ENCODE results near the gene PIGS.
"Not testable (repeated sequence)": the region's sequence is repeated elsewhere in the genome, so short reads cannot be mapped to it uniquely, and the experiment has no call there.

PIGS gene

GRCh38 chr17:28528327-28529012 is 42.9 kb downstream of the PIGS start:
- DNase-seq, result no peak

GRCh38 chr17:28527859-28528258 is 43.5 kb downstream of the PIGS start:
- DNase-seq, result no peak

DNA sequence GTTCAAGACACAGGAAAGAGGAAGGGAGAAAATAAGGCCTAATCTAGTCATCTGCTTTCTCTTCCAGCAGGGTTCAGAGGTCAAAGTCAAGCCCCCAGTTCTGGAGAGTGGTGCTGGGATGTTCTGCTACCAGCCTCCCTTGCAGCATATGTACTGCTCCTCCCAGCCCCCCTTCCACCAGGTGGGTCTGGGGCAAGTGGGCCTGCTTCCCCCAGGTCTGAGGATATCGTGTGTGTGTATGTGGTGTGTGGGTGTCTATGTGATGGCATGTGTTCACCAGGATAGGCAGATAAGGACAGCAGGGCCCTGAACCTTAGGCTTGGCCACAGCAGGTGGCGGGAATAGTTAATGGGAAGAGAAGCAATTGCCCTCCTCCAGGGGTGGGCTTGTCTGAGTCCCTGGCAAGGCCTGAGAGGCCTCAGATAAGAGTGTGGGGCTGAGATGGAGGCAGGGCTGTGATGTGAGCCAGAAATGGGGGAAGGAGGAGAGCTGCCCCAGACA is 44.1 kb downstream of the PIGS start:
- no peak for DNase-seq

- DNase-seq, result no peak
These were observed 44.9 kb downstream of the PIGS start for GRCh38 chr17:28526381-28526780.

DNA sequence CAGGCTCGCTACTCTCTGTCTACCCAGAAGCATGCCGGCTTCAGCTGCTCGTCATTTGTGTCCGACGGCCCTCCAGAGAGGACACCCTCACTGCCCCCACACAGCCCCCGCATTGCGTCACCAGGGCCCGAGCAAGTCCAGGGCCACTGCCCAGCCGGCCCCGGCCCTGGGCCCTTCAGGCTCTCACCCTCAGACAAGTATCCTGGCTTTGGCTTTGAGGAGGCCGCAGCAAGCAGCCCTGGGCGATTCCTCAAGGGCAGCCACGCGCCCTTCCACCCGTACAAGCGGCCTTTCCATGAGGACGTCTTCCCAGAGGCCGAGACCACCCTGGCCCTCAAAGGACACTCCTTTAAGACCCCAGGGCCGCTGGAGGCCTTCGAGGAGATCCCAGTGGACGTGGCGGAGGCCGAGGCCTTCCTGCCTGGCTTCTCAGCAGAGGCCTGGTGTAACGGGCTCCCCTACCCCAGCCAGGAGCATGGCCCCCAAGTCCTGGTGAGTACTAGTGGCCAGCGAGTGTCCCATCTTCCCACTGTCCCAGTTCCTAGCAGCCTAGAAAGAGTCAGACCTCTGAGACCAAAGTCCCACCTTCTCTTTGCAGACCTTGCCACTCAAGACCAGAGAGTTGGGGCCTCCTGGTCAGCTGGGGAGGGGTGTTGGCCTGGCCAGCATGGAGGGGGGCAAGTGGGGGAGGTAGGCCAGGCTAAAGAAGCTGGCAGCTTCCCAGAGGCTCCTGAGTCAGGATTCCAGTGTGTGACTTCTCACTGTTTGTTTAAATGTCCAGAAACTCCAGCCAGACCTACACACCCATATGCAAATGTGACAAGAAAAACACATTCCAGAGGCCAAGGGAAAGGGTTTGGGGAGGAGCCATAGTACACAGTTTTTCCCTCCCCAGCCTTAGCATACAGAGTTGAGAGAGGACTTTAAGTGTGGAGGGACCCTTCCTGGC is 46.6 kb downstream of the PIGS start:
- no peak for DNase-seq

DNA sequence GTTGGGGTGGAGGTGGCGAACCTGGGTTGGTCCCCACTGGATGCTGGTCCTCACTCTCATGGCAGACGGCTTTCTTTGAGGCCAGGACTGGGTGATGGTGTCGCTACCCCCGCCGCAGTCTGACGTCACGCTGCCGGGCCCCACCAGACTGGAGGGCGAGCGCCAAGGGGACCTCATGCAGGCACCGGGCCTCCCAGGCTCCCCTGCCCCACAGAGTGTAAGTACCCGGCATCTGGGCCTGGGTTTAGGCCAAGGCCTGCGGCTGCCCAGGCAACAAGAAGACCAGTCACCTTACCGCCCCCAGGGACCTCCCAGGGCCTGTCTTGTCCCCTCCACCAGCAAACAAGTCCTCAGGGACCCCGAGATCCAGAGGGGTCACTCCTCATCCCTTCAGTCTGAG is 47.4 kb downstream of the PIGS start:
- no peak for DNase-seq

DNA sequence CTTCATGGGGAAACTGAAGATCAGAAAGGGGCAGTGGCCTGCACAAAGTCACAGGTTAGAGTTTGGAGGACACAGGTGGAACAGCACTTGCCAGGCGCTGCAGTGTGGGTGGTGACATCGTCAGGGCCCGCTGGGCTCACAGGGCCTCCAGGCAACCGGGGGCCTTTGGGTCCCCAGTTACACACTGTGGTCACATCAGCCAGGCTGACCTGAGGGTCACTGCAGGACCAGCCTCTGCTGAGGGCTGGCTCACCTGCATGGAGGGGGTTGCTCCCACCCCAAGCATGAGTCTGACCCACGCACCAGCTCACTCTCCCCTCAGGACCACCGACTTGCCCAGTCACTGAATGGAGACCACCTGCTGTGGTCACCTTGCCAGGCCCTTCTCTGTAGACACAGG is 48.1 kb downstream of the PIGS start:
- no peak for DNase-seq

GRCh38 chr17:28522281-28522680 is 49.0 kb downstream of the PIGS start:
- DNase-seq, result not testable (repeated sequence)

- no peak for DNase-seq
These were observed 49.8 kb downstream of the PIGS start for GRCh38 chr17:28521311-28522085.

DNA sequence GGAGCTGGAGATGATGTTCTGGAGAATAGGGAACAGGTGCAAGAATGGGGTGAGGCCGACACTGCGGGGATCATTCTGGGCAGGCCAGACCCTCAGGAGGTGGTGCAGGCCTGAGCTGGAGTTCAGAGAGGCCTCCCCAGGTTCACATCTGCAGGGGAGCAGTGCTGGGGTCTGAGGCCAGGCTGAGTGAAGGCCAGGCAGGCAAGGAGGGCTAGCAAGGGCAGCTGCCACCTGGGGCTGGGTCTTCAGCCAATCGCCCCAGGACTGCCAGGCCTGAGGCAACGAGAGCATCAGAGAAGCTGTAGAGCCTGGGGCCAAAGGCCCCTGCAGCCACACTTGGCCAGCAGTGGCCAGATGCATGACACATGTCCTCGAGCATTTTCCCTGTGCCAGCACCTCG is 50.6 kb downstream of the PIGS start:
- no peak for DNase-seq

DNA sequence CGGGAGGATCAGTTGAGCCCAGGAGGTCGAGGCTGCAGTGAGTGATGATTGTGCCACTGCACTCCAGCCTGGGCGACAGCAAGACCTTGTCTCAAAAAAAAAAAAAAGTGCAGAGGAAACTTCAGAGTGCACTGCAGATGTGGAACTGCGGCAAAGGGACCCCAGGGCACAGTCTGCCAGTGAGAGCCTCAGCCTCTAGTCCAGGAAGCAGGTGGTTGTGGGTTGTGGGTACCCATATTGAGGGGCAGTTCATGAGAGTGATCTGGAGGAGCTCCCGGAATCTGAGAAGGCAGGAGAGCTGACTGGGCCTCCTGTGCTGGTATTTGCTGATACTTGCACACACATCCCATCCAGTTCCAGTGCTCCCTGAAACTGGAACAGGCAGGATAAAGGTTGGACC is 52.1 kb downstream of the PIGS start:
- DNase-seq, result no peak

- DNase-seq, result no peak
These were observed 52.7 kb downstream of the PIGS start for GRCh38 chr17:28518578-28518977.

GRCh38 chr17:28518132-28518531 is 53.2 kb downstream of the PIGS start:
- DNase-seq, result no peak

DNA sequence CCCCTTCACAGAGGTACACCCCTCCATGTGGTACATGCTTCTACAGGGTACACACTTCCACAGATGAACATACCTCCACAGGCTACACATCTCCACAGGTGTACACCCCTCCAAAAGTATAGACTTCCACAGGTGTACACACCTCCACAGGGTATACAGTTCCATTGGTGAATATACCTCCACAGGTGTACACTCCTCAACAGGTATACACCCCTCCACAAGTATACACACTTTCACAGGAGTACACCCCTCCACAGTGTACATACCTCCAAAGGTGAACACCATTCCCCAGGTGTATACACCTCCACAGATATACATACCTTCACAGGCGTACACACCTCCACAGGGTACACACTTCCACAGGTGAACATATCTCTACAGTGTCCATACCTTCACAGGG is 55.8 kb downstream of the PIGS start:
- DNase-seq, result no peak

DNA sequence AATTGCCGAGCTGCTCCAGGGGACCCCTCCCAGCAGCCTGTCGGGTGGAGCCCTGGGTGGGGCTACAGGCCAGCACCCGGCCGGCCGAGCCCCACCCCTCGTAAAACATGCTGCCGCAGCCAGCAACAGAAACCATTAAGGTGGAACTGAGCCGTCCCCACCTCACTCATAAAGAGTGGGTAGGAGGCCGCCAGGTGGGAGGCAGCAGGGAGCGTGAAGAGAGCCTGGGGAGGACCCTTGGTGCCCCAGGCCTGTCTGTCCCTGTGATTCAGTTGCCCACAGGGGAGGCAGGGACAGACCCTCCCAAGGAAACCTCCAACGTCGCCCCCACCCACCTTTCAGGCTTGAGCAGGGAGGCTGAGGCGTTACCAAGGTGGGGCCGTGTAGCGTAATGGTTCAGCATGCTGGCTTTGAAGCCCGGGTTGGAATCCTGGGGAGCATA is 56.7 kb downstream of the PIGS start:
- DNase-seq, result no peak

DNA sequence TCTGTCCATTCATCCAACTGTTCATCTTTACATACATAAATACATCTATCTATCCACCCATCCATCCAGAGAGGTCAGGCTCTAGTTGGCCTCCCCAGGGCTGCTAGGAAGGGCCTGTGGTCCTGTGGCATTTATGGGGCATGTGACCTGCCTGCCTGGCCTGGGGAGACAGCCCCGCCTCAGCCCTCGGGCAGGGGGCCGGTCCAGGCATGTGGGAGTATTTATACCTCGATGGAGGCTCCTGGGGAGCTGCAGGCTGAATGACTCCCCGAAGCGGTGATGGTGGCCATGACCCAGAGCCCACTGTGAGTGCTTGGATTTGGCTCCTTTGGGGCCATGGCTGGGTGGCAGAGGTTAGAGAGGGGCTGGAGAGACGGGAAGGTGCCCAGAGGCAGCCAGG is 57.8 kb downstream of the PIGS start:
- no peak for DNase-seq

- DNase-seq, result no peak
These were observed 59.4 kb downstream of the PIGS start for GRCh38 chr17:28511858-28512461.

DNA sequence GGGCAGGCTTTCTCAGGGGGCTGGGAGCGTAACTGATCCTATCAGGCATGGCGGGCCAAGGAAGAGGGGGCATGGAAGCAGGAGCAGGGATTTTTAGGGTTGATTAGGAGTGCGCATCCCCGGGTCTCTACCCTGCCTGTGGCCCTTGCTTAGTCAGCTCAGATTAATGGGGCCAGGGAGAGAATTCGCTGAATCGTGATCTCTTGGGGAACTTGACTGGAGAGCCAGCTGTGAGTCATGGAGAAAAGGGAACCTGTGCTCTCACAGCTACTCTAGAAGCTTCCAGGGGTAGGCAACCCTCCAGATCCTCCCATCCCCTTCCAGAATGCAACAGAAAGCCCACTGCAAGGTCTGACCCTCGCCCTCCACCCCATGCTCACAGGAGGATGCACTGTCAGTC is 61.5 kb downstream of the PIGS start:
- DNase-seq, result no peak

DNA sequence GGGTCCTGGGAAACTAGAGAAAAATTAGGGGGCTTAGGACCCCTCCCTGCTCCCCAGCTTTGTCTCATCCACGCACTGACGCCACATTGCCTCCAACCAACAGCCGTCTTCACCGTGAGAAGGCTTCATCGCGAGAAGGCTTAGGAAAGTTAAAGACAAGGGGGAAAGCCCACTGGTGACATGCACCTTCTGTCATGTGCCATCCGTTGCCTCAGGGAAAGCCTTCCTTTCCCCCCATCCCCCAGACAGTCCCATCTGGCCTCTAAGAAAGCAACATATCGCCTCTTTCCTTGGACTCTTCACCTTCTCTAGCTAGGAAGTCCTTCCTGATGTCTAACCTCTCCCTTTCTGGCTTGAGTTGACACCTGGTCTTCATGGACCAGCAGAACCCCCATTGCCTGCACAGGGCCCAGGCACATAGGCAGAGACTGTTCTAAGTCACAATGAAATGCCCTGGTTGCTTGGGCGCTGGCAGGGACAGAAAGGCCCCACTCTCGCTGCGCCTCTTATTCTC is 63.1 kb downstream of the PIGS start:
- DNase-seq, result no peak

DNA sequence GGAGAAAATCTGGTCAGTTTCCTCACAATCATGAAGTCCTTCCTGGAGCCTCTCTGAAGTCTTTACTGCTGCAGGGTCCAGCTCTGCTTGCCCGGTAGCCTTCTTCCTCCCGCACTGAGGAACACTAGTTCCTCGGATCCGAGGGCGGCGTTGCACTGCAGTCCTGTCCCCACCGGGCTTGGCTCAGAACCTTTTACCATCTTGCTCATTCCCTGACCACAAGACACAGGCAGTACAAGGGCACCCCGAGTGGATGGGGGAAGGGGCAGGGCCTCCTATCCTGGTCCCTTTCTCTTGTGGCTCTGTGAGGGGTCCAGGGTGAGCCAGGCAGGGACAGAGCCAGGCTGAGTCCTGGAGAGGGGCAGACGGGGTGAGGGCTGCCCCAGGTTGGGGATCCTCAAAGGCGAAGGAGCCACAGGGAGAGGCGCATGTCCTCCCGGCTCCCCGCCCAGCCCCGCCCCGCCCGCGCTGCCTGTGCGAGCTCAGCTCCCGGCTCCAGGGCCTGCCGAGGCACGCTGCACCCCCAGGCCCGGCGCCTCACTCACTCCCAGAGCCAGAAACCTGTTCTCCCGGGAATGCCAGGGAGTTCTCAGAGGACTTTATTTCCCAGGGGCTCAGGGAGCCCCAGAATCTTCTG is 63.6 kb downstream of the PIGS start:
- DNase-seq, result no peak

DNA sequence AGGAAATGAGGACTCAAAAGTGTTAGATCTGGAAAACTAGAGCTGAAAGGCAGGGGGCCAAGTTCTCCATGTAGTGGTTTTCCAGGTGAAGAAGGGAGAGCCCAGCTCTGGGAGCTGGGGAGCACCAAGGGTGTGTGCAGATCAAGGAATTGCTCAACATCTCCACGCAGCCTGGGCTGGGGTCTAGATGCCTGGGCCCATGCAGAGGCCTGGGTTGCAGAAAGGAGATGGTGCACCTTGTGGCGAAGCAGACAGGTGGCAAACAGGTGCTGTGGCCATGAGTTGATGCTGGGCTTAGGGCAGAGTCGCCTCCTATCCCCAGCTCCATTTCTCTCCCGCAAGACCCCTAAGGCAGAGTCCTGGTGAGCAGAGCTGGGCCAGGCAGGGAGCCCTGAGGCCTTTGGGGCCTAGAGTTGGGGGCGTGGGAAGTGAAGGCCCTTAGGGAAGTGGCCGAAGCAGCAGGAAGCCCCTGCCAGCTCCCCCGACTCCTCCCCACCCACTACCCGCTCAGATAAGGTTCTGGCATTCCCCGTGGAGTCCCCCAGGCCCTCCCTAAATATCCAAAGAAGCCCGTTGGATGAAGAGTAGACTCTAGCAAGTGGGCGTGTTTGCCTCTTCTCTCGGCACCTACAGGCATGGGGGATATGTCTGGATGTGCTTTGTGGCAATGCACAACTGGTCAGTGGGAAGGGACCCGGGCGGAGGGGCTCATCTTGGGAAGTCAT is 64.4 kb downstream of the PIGS start:
- no peak for DNase-seq
